ENCODE results near the gene TM4SF5. TPM values are rescaled to one million over a fixed set of nuclear protein-coding genes. Genes with fewer than 3 reads are reported as not detected.

TM4SF5 gene
- total and polyA plus RNA-seq, 10 of the 15 experiments (the other 5 are each of a cell fraction or from before 2014, with no cell fraction given), result 0.40 TPM; not detected in 9

- no peak overlapping the region for H3K4me2 ChIP-seq (ENCODE audit: control insufficient read depth, insufficient read depth)
- H3K27me3 ChIP-seq (replicated peaks in 1 of 2; ENCODE audit: control insufficient read depth in 2 of 2, insufficient read depth in 2 of 2, low read length in 1 of 2), result peaks cover 13 to 14% of the 10 kb centered on the region in 2 experiments
- ChIA-PET POLR2A (interaction anchor here (0.8 kb wide), 1 partner anchor 9 kb away, joined by 4 read pairs; no protein-coding TSS in a partner anchor), RAD21 (ENCODE audit: unreplicated experiment) (no interaction called here), SMC1A (ENCODE audit: uncharacterized antibody, unreplicated experiment) (no interaction called here), CTCF (interaction anchor here (0.6 to 0.9 kb wide), 3 partner anchors 73 to 404 kb away, joined by 3 to 4 read pairs (median 3); no protein-coding TSS in a partner anchor)
- no peak overlapping the region for H3K4me3 ChIP-seq
- H3K4me1 ChIP-seq (ENCODE audit: control insufficient read depth, insufficient read depth, low read length), result peaks cover 4% of the 10 kb centered on the region
- no peaks in the 10 kb centered on the region for H4K20me1 ChIP-seq (ENCODE audit: control insufficient read depth, insufficient read depth)
- H3K27ac ChIP-seq (ENCODE audit: control insufficient read depth, insufficient read depth), result no peak overlapping the region
- FAIRE-seq (no peak), ATAC-seq (no peak), DNase-seq (ENCODE audit: low read depth, low spot score) (no peak)
- in situ Hi-C loops (cut with MboI), result no loop called here
- no peaks in the 10 kb centered on the region for H3K79me2 ChIP-seq (ENCODE audit: control insufficient read depth, insufficient read depth, low read length)
- TF ChIP-seq ATF2 (IDR thresholded peaks at IDR 0.05; ENCODE audit: low read length), result no peak
- TF ChIP-seq CTCF (IDR thresholded peaks at IDR 0.05 in 2 of 3, conservative IDR thresholded peaks at IDR 0.05 in 1 of 3; ENCODE audit: control insufficient read depth in 2 of 3, extremely low read depth in 1 of 3, insufficient read depth in 1 of 3, low read depth in 3 of 3, low read length in 3 of 3), result 0 out of 6 replicates have a peak, but pooled peaks of 1 of the 3 experiments have one; percentile 6
- no peak for TF ChIP-seq RAD21 (IDR thresholded peaks at IDR 0.05; ENCODE audit: insufficient read depth, low read depth, low read length)
- WGBS (ENCODE audit: insufficient coverage, insufficient replicate concordance, low lambda C conversion rate, missing lambda C conversion rate), result 51% methylated on average over 23 of the region's 28 CpGs
- H3K9ac ChIP-seq (ENCODE audit: control insufficient read depth, insufficient read depth, low read length), result no peak overlapping the region
- no peaks in the 10 kb centered on the region for H3K9me3 ChIP-seq (replicated peaks; ENCODE audit: control insufficient read depth, insufficient read depth, low read length)
- no peaks in the 10 kb centered on the region for H3K36me3 ChIP-seq (ENCODE audit: control insufficient read depth in 2 of 2, insufficient read depth in 2 of 2, low read length in 1 of 2)
- intact Hi-C loops (cut with micrococcal nuclease; ENCODE audit: unreplicated experiment), result loop anchor here (10.0 kb wide), 1 partner anchor 48 kb away; the partner anchor contains the start of genes CXCL16, MED11 and ZMYND15
- BruUV-seq (replicated peaks), result no TSS peak
- no peak overlapping the region for H2AFZ ChIP-seq (ENCODE audit: control insufficient read depth, low read depth, low read length)
Measured at GRCh38 chr17:4782652-4783051, 11.0 kb downstream of the TM4SF5 start.

Data from GM12878 (cell line).